Stimulated activated CD8-positive, alpha-beta memory T cell treated with anti-CD3 and anti-CD28 coated beads, Interleukin-4, amount 100 ng/mL, for 48 hours (primary cell): ENCODE measurements around the gene COPE.
"Not testable (repeated sequence)": the region's sequence is repeated elsewhere in the genome, so short reads cannot be mapped to it uniquely, and the experiment has no call there.

Experiments
- DNase-seq: peaks from one replicate; pipeline ENCODE4 v3.0.0-alpha.2; 2020

Gene COPE

DNA sequence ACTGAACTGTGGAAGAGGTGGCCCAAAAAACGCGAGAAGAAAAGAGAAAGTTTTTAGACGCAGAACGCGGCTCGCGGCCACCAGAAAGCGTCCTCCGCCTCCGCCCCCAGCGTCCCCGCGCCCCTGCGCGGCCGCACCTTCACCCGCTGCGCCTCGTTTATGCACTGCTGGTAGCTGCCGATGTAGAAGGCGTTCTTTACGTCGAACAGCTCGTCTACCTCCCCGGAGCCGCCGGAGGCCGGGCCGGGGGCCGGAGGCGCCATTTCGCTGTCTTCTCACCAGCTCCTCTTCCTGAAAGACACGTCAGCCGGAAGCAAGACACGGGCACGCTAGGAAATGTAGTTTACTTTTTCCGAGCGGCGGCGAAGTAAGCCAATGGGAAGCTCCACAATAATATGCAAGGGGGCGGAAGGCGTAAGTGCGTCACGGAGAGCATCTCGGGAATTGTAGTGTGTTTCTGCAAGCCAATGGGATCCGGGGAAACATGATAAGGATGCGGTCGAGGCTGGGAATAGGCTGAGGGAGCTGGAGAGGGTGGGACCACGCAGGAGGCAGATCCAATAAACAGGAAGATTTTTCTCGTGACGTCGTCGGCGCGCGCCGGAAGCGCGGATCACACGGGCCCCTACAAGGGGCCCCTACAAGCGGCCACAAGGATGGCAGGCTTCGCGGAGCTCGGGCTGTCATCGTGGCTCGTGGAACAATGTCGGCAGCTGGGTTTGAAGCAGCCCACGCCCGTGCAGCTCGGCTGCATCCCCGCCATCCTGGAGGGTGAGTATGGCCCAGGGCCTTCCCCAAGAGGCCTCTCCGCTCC, at the start of gene COPE, which contains the start of gene DDX49:
Gene COPE (minus strand): TSS at position 302 of the 814 bp plus-strand sequence. CDS start 39 bp downstream, at position 263.
Gene DDX49 (plus strand): TSS at position 630 of the 814 bp plus-strand sequence. CDS start 27 bp downstream, at position 657.
- DNase-seq = peak; percentile 99

DNA sequence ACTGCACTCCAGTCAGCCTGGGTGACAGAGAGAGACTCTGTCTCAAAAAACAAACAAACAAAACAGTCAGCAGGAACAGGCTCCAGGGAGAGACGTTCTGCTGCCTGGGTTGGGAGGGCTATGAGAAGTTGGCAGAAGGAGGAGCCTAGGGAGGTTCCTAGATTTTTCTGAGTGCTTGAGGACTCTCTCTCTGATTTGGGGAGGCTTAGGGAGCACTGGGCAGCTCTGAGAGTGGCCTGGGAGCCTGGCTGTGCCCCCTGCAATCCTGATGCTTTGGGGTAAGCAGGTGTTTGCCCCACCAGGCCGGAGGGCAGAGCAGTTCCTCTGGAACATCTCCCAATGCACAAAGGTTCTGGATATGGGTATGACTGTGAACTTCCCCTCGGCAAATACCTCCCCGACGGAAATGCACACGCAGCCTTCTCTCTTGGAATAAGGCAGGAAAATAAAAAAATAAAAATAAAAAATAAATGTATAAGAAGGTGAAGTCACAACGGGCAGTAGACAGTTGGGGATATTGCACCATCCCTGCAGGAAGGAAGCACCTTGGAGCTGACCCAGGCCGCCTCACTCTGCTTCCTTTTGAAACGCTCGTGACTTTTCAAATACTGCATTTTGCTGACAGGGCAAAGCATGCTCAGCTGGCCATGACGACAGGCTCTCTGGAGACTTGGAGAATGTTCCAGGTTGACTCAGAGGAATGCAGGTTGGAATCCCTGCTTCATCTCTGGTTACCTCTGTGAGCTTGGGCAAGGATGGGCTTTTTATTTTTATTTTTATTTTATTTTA, 48.4 kb upstream of the COPE start:
- DNase-seq = no peak

DNA sequence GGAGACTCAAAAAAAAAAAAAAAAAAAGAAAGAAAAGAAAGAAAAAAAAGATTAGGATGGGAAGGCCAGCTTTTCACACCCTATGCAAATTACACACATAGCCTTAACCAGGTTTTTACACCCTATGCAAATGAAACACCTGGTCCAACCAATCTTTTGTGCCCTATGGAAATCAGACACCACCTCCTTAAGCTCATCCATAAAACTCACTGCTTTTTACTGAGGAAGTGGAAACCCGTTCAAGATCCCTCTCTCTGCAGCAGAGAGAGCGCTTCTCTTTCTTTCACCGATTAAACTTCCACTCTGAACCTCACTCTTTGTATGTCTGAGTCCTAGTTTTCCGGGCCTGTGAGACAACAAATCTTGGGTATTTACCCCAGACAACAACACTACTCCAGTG, 47.1 kb upstream of the COPE start:
- DNase-seq = no peak

- no peak for DNase-seq
These were observed 44.9 kb upstream of the COPE start for GRCh38 chr19:18964121-18964520.

DNA sequence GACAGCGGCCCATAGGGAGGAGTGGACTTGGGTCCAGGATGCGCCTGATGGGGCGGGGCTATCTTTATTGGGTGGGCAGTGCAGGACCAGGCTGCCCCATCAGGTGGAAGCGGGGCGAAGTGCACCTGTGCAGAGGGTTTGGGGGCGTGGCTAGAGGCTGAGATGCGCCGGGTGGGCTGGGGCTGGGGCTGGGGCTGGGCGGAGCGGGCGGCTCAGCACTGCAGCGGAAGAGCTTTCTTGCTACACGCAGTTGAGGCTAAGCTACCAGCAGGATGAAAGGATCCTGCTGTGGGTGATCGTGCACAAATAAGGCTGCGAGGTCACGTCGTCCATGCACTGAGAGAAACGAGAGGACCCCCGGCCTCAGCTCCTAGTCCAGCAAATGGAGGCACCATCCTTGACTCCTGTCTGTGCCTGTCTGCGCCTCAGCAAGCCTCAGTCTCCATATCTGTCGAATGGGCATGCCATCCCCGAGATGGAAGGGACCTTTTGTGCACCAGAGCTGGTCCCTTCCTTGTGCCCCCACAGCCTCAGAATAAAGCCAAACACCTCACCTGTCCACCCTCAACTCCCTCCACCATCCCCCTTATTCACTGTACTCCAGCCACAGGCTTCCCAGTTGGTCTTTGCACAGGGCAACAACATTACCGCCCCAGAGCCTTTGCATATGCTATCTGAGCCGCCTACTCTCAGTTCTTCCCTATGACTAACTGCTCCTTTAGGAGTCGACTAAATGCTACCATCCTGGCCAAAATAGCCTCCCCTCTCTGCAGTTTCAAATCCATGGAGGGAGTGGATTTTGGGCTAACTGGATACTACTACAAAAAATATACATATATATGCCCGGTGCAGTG, 42.8 kb upstream of the COPE start:
- DNase-seq = peak; percentile 30

GRCh38 chr19:18960370-18960769, 41.2 kb upstream of the COPE start:
- no peak for DNase-seq

DNA sequence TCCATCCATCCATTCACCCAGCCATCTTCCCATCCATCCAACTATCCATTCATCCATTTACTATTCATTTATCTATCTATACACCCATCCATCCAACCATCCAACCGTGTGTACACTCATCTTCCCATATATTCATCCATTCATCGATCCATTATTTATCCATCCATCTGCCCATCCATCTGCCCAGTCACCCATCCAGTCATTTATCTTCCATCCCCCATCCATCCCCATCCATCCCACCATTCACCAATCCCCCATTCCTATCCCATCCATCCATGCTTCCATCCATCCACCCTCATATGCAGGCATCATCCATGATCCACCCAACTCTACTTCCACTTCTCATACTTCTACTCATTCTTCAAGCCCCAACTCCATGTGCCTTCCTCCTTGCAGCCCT, 35.9 kb upstream of the COPE start:
- no peak for DNase-seq

GRCh38 chr19:18954094-18954493, 34.9 kb upstream of the COPE start:
- no peak for DNase-seq

DNA sequence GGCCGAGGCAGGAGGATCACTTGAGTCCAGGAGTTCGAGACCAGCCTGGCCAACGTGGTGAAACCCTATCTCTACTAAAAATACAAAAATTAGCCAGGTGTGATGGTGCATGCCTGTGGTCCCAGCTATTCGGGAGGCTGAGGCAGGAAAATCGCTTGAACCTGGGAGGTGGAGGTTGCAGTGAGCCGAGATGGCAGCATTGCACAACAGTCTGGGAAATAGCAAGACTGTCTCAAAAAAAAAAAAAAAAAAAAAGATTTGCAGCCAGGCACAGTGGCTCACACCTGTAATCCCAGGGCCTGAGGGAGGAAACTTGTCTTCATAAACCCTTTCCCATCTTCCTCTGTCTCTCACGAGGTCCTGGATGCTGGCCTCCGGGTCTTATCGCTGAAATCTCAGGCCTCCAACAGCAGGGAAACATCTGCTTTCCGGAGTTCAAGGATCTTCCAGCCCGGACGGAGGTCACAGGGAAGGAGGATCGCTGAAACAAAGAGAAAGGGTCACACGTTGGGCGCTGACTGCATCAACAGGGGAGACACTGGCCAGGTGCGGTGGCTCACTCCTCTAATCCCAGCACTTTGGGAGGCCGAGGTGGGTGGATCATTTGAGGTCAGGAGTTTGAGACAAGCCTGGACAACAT, 33.3 kb upstream of the COPE start:
- not testable (repeated sequence) for DNase-seq

GRCh38 chr19:18951721-18952281, 32.6 kb upstream of the COPE start:
- no peak for DNase-seq

- DNase-seq = no peak
These were observed 30.7 kb upstream of the COPE start for GRCh38 chr19:18949858-18950257.

DNA sequence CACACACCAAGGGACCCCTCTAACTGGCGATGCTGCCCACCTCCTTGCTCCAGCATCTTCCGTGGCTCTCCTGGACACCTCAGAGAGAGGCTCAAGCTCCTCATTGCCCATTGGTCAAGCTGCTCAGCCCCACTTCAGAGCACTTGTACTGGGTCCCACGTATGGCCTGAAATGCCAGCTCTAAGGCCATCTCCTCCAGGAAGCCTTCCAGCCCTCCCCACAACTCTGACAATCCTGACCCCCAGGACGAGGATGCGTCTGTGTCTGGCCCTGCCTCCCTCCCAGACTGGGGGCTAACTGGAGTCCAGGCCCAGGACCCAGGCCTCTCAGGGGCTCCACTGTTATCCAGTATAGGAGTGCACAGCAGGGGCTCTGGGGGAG, 29.8 kb upstream of the COPE start:
- DNase-seq = no peak

DNA sequence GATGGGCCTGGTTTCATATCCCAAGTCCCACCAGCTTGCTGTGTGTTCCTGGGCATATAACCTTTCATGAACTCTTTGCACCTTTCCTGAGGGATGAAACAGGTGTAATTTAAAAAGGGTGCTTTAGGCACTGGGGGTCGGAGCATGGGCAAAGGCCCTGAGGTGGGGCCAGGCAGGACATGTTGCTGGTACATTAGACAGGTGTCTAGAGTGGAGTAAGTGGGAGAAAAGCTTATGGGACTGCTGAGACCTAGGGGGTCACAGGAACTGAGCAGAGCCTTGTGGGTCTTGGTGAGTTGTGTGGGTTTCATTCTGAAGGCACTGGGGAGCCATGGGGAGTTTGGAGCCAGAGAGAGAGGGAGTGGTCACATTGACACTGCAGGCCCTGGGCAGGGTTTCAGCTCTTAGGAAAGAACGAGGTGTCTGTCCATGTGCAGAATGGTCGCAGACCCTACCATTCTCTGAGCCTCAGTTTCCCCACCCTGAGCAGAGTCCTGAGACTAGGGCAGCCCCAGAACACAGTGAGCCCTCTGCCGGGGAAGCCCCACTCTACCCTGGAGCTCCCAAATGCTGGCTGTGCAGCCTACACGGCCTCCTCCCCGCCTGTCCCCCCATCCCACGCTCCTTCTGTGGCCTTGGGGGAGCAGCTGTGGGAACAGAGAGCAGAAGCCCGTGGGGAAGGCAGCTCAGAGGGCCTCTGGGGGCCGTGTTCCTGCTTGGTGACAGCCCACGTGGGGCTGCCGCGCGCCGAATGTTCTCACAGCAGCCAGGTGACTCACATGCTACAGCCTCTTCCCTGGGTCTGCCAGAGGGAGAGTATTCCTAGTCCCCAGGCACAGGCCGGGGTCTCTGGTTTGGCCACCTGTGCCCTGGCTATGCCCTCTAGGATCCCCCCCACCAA, 29.1 kb upstream of the COPE start:
- DNase-seq = no peak

DNA sequence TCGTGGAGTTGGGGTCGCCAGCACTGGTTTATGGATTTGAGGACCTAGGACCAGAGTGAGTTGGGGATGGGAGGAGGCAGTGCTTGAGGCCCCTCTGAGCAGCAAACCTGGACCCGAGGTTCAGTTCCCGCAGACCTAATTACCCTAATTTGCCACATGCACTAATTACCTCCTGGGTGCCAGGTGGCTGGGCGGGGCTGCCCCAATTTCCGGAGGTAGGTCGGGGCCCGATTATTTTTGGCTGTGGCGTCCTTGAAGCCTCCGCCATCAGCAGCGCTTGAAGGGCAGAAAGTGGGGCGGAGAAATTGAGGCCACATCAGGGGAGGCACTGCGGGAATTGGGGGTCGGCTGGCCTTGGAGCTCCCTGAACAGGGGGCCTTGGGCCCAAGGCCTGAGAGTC, 27.7 kb upstream of the COPE start:
- no peak for DNase-seq

GRCh38 chr19:18946335-18946734, 27.1 kb upstream of the COPE start:
- DNase-seq = no peak

GRCh38 chr19:18945297-18945696, 26.1 kb upstream of the COPE start:
- DNase-seq = no peak

DNA sequence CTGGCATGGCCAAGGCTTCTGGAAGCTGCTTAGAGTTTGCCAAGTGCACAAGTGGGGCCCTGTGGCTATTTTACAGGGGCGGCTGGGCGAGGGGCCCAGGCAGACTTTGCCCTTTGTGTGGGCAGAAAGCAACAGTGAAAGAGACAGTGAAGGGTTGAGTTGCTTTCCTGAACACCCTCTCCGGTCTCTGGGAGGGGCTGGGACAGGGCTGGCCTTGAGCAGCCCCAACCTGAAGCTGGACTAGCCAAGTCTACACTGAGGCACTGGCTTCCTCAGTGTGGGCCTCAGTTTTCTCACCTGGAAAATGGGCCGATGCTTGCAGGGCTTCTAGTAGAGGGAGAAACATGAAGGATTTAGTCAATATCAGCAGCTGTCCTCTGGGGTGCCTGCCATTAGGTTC, 24.3 kb upstream of the COPE start:
- DNase-seq = no peak

- DNase-seq = no peak
These were observed 23.5 kb upstream of the COPE start for GRCh38 chr19:18942692-18943091.

GRCh38 chr19:18941628-18942354, 22.6 kb upstream of the COPE start:
- no peak for DNase-seq
